Activated T-cell treated with anti-CD3 and anti-CD28 coated beads, Interleukin-2, amount 50 U/mL, for 48 hours (primary cell): ENCODE data around the gene M1AP.
"Not testable (repeated sequence)": the region's sequence is repeated elsewhere in the genome, so short reads cannot be mapped to it uniquely, and the experiment has no call there.

ENCODE experiments used
- DNase-seq, 2 experiments: peaks; one replicate each; pipeline ENCODE4 v3.0.0-alpha.2; 2020

Gene M1AP

DNA sequence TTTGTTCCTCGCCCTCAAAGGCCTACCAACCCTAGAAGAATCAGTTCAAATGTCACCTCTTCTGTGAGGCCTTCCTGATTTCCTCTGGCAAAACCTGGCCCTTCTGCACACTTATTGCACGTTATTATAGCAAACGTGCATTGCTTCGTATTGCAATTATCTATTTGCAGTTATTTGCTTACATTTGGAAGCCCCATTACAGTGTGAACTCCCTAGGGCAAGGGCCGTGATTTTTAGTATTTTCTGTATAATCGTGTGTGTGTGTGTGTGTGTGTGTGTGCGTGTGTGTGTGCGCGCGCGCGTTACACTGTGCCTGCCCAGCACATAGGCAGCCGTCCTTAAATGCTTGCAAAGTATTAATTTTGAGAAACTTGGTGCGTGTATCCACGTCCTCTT lies 5.5 kb upstream of the M1AP start:
- DNase-seq: no peak

DNA sequence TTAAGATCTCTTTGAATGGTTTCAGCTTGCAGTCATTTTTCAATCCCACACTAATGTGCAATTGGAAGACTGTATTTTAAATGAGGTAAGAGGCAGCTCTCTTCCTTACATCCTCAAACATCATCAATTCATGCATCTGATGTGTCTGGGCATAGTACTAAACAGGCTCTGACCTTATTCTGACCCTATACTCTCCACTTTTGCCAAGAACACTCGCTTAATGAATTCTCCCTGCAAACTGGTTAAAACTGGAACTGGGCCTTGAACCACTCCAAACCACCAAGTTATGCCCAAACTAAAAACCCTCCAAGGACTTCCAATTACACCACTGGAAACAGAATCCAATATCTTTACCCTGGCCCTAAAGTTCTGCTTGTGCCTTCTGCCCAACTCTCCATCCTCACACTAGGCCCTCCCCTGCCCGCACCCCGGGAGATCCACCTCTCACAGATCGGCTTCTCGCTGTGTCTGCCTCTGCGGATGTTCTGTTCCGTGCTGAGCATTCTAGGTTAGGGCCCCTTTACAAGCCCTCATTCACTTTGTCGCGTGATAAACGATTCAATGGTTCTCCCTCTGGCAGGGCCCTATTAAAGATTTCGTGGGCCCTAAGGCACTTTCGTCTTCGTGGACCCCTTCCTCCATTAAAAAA lies 1.2 kb downstream of the M1AP start:
- no peak for DNase-seq

- no peak for DNase-seq
These were observed 1.9 kb downstream of the M1AP start for GRCh38 chr2:74646201-74646600.

GRCh38 chr2:74645344-74645743 lies 2.8 kb downstream of the M1AP start:
- no peak for DNase-seq

GRCh38 chr2:74639550-74639949 lies 8.6 kb downstream of the M1AP start:
- no peak for DNase-seq

DNA sequence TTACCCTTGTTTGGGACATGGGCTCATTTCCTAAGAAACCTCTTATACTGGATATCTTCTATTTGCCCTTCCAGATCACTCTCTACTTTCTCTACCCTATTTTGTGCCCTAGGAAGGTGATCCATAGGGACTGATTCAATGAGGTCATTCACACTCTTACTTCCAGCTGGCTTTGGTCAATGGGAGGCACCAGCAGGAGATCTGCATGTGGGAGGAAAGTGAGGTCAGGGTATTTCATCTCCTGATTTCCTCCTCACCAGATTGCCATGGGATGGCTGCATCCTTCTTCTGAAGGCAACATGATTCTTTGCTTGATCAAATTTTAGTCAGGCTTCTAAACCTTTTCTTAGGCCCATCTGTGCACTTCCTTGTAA lies 15.2 kb downstream of the M1AP start:
- DNase-seq: no peak

GRCh38 chr2:74632209-74632938 lies 15.8 kb downstream of the M1AP start:
- DNase-seq: no peak

DNA sequence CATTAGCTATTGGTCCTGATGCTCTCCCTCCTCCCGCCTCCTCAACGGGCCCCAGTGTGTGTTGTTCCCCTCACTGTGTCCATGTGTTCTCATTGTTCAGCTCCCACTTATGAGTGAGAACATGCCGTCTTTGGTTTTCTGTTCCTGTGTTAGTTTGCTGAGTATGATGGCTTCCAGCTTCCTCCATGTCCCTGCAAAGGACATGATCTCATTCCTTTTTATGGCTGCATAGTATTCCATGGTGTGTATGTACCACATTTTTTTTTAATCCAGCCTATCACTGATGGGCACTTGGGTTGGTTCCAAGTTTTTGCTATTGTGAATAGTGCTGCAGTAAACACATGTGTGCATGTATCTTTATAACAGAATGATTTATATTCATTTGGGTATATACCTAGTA lies 17.7 kb downstream of the M1AP start:
- not testable (repeated sequence) for DNase-seq

- DNase-seq: no peak
These were observed 19.5 kb downstream of the M1AP start for GRCh38 chr2:74628538-74629105.

GRCh38 chr2:74625658-74626425 lies 22.3 kb downstream of the M1AP start:
- DNase-seq: no peak

GRCh38 chr2:74620671-74621070 lies 27.5 kb downstream of the M1AP start:
- no peak for DNase-seq

DNA sequence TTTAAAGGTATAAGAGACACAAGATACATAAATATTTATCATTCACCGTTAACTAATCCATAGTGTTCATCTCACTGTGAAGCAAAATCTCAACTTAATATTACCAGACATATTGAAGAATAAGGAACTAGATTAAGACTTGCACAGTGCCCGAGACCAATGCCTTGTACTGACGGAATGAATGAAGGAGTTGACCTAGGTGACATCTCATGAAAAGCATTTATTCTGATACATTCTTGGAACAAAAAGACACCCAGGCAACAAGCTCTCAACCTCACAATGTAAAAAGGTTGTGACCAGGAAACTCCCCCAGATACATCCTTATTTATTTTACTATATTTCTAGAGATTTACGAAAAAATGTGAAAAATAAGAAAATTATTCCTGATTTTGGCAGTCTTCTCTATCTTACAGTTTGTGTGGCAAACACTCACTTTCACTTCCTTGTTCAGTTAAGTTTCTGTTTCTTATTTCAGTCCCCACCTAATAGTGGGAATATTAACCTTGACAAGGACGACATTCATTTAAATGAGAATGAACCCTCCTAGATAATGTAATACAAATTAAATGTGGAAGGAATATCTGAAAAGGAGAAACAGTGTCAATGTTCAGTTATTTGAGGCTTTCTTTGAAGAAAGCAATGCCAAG lies 28.4 kb downstream of the M1AP start:
- no peak for DNase-seq

DNA sequence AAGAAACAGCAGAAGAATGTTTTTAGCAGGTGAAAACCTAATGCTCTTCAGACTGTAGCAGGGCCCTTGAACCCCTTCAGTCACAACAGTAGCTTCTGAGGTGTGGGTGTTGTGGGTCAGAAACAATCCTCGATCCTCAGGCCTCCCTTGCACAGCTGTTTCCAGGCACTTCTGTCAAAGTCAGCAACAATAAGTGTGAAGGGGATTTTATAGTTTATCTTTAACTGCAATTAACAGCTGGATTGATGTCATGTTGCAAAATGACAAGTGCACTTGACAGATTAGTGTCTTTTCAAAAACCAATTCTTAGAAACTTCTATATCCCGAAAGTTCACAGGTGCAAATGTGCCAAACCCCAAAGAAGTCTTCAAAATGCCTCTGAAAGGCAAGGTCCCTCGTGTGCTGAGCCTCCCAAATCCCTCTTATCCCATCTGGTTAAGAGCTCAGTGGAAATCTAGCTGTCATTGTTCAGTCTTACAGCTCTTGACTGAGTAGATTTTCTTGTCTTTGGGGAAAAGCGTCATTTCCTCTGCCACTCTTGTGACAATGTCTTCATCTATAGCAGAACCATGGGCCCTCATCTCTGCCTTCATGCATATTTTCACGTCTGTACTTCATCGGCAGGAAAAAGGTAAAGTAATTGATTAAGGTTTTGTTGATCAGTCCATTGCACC lies 29.6 kb downstream of the M1AP start:
- no peak for DNase-seq

DNA sequence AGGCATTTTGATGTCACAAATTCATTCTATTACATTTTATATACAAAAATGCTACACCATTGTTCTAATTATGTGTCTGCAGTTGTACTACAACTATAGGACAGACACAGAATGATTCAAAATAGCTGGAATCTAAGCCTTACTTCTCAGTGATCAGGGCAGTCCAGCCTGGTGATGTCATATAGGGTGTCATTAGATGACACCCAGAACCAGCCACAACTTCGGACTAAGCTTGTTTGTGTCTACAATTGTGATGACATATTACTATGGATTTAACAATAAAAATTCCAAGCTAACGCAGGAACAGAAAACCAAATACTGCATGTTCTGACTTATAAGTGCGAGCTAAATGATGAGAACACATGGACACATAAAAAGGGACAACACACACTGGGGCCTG lies 31.0 kb downstream of the M1AP start:
- no peak for DNase-seq

DNA sequence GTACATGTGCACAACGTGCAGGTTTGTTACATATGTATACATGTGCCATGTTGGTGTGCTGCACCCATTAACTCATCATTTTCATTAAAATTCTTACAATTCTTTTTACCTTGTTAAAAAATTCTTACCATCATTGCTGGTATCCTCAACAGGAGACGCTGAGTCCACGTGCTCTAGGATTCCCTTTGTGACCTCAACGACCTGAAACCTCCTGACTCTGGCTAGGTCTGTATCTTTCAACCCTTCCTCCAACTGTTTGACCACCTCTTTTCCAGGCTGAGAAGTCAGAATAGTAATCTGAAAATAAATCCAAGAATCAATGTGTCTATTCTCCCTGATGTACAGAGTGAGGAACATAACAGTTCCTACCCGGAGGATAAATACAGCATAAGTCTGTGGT lies 41.2 kb downstream of the M1AP start:
- DNase-seq: no peak

DNA sequence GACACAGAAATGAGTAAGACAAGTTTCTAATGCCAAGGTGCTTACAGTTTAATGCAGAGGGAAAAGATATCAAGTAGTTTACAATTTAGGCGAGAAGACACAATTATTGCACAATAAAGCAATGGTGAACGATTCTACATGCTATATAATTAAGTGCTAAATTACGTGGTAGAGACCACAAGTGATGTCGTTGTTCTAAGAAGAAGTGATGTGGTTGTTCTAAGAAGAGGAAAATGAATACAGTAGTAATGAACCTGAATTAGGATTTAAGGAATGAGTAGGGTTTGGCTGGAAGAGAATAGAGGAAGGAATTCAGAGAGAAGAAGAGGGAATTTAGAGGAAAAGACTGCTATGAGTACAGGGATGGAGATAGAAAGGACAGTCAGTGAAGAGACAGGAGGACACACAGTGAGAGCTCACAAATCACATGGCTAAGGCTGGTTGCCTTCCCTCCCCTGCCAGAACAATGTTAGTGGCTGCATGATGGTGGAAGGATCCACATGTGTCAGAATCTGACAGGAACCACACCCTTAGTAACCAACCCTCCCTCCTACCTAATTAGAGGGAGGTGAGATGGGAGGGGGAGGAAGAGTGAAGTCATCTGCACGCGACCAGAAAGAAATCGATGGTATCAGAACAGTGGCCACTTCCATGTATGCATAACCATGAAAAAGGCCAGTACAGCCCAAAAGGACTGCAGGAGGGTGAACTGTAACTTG lies 44.7 kb downstream of the M1AP start:
- DNase-seq: no peak

DNA sequence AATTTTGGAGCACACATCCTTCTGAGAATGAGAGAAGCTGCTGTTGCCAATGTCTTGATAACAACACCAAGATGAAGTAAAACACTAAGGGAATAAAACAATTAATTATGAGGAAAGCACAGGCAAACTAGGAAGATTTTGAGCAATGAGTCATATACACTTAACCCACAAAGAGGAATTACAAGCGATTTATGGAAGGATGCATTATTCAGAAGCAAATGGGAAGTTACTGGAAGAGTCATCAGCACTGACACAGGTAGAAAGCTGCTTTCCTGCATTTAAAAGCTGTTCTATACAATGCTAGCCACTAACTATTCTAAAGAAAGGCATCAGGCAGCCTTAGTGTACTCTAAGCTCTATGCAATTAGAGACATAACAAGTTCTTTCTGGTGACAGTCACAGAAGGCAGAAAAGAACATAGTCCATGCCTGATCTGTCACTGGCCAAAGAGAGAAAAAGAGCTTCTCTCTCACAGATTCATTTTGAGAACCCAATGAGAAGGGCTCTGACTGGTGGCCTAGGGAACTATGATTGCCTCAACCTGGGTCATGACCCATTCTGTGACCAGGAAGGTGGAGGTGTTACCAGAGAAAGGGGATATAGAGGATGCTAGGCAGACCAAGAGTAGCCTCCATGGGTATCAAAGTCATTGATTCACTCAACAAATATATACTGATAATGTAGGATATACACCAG lies 45.4 kb downstream of the M1AP start:
- DNase-seq: no peak

- DNase-seq: no peak
These were observed 48.5 kb downstream of the M1AP start for GRCh38 chr2:74599676-74600075.

GRCh38 chr2:74597410-74597809 lies 50.7 kb downstream of the M1AP start:
- DNase-seq: no peak

DNA sequence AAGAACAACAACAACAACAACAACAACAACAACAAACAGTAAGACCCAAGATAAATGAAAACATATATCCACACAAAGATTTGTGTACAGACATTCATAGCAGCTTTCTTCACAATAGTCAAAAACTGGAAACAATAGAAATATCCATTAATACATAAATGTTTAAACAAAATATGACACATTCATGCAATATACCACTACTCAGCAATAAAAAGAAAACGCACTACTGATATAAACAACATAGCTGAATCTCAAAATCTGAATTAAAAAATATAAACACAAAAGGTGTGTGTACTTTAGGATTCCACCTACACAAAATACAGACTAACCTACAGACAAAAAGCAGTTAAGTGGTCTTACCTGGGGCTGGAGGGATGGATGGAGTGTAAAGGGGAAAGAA lies 51.5 kb downstream of the M1AP start:
- DNase-seq: no peak
